GM13977 (cell line): Measurements from ENCODE around the gene PDE10A.

Source experiments
- DNase-seq: peaks from one replicate; pipeline ENCODE4 v3.0.0; 2012; ENCODE audit warnings: low spot score
- CTCF ChIP-seq: IDR thresholded peaks from 2 replicates; pipeline ENCODE4 v1.5.1; 2012; ENCODE audit warnings: mild to moderate bottlenecking, control low read depth; ENCODE audit not compliant: insufficient read depth; ENCODE audit errors: extremely low read depth, missing control alignments
- in situ Hi-C: fragments of 300-500 bp; cut with MboI; formaldehyde crosslinking; loops from one replicate; pipeline ENCODE4 v1.12.0; 2022; ENCODE audit warnings: low sequenced_read_pairs, low pct_unique_long_range_greater_than_20kb, mixed read lengths, inconsistent platforms; ENCODE audit not compliant: unreplicated experiment

The PDE10A gene

GRCh38 chr6:165292657-165293056, 370.4 kb downstream of the PDE10A start:
- DNase-seq: no peak
- TF ChIP-seq CTCF: no peak
- in situ Hi-C loops: no loop called here
